Astrocyte (in vitro differentiated cells and primary cell): ENCODE measurements around the gene ZP1. TPM values are rescaled to one million over a fixed set of nuclear protein-coding genes. Genes with fewer than 3 reads are reported as not detected.

Experiments
- DNase-seq: peaks from one replicate; pipeline ENCODE4 v3.0.0-alpha.2; 2010; ENCODE audit warnings: low read depth
- FAIRE-seq: peaks from 2 replicates; lab custom pipeline; 2011; peaks lifted over from hg19 to GRCh38; lab: Jason Lieb, UNC
- H2AFZ ChIP-seq: 2 replicates; pipeline ENCODE4 v1.6.0; 2012; ENCODE audit warnings: low read depth, low read length, inconsistent platforms
- H3K27ac ChIP-seq: 2 replicates; pipeline ENCODE4 v1.5.1; 2011; ENCODE audit warnings: low read depth, low read length, inconsistent platforms
- H3K27me3 ChIP-seq: 2 replicates; pipeline ENCODE4 v1.6.0; 2011; ENCODE audit warnings: low read length, inconsistent platforms; ENCODE audit not compliant: insufficient read depth
- H3K36me3 ChIP-seq: 2 replicates; pipeline ENCODE4 v1.5.1; 2011; ENCODE audit warnings: low read length, inconsistent platforms; ENCODE audit not compliant: insufficient read depth
- H3K4me1 ChIP-seq: 2 replicates; pipeline ENCODE4 v1.5.1; 2011; ENCODE audit warnings: low read length, inconsistent platforms; ENCODE audit not compliant: insufficient read depth
- H3K4me2 ChIP-seq: 2 replicates; pipeline ENCODE4 v1.6.0; 2012; ENCODE audit warnings: low read length, inconsistent platforms
- H3K4me3 ChIP-seq: 2 replicates; pipeline ENCODE4 v1.5.1; 2011; ENCODE audit warnings: low read depth, mild to moderate bottlenecking, low read length, inconsistent platforms; ENCODE audit not compliant: insufficient read depth
- H3K79me2 ChIP-seq: 2 replicates; pipeline ENCODE4 v1.6.0; 2012; ENCODE audit warnings: mild to moderate bottlenecking, low read length, inconsistent platforms; ENCODE audit not compliant: insufficient read depth
- H3K9ac ChIP-seq: 2 replicates; pipeline ENCODE4 v1.6.0; 2012; ENCODE audit warnings: mild to moderate bottlenecking, low read length, inconsistent platforms
- H3K9me3 ChIP-seq: 2 replicates; pipeline ENCODE4 v1.5.1; 2012; ENCODE audit warnings: low read depth, mild to moderate bottlenecking, low read length, inconsistent platforms; ENCODE audit not compliant: insufficient read depth
- H4K20me1 ChIP-seq: 2 replicates; pipeline ENCODE4 v1.6.0; 2012; ENCODE audit warnings: low read length, inconsistent platforms; ENCODE audit not compliant: insufficient read depth
- H3K27ac Mint-ChIP-seq: one replicate; pipeline ENCODE4 v1.8.0; 2021; ENCODE audit warnings: mild to moderate bottlenecking, mixed read lengths; ENCODE audit not compliant: unreplicated experiment
- H3K27me3 Mint-ChIP-seq: one replicate; pipeline ENCODE4 v1.8.0; 2021; ENCODE audit warnings: low read depth, mixed read lengths; ENCODE audit not compliant: unreplicated experiment
- H3K36me3 Mint-ChIP-seq: one replicate; pipeline ENCODE4 v1.8.0; 2021; ENCODE audit warnings: low read depth, mixed read lengths; ENCODE audit not compliant: unreplicated experiment
- H3K4me1 Mint-ChIP-seq: one replicate; pipeline ENCODE4 v1.8.0; 2021; ENCODE audit warnings: low read depth, mixed read lengths; ENCODE audit not compliant: unreplicated experiment
- H3K4me3 Mint-ChIP-seq: one replicate; pipeline ENCODE4 v1.8.0; 2021; ENCODE audit warnings: mild to moderate bottlenecking, moderate library complexity, mixed read lengths; ENCODE audit not compliant: unreplicated experiment
- H3K9me3 Mint-ChIP-seq: one replicate; pipeline ENCODE4 v1.8.0; 2021; ENCODE audit warnings: mild to moderate bottlenecking, mixed read lengths; ENCODE audit not compliant: unreplicated experiment
- CTCF ChIP-seq: IDR thresholded peaks from 2 replicates; pipeline ENCODE4 v1.5.1; 2011; ENCODE audit warnings: low read depth, mild to moderate bottlenecking, inconsistent platforms, low read length, moderate library complexity; ENCODE audit not compliant: insufficient read depth
- EZH2 ChIP-seq: IDR thresholded peaks from 2 replicates; pipeline ENCODE4 v1.6.1; 2012; ENCODE audit warnings: mild to moderate bottlenecking, low read length, inconsistent platforms; ENCODE audit not compliant: insufficient read depth
- total RNA-seq: library from RNA; stranded (reverse); gene quantifications from 2 replicates; pipeline ENCODE4 v1.2.1, GENCODE V29; 2021

The ZP1 gene
- total RNA-seq, 1 donor from 2014 or later: not detected

- Mint-ChIP-seq H3K27me3 (peaks cover 2% of the 10 kb centered on the region), H3K4me3 (no peak overlapping the region)
Measured at GRCh38 chr11:60847896-60848295, 19.4 kb upstream of the ZP1 start.

GRCh38 chr11:60848714-60849151 lies 18.6 kb upstream of the ZP1 start:
- no peaks in the 10 kb centered on the region for H3K9me3 Mint-ChIP-seq
- no peak overlapping the region for H3K4me3 Mint-ChIP-seq
- peaks cover 11% of the 10 kb centered on the region for H3K4me1 ChIP-seq

More at GRCh38 chr11:60847896-60848295, 19.4 kb upstream of the ZP1 start:
- TF ChIP-seq CTCF: no peak
- TF ChIP-seq EZH2: no peak
- peaks cover 19% of the 10 kb centered on the region for H3K4me1 ChIP-seq
- no peak overlapping the region for H3K9ac ChIP-seq
- no peak overlapping the region for H3K27ac Mint-ChIP-seq
- H3K36me3 Mint-ChIP-seq: peaks cover 26% of the 10 kb centered on the region
- H3K27me3 ChIP-seq: no peaks in the 10 kb centered on the region
- H2AFZ ChIP-seq: no peak overlapping the region
- H3K4me1 Mint-ChIP-seq: peaks cover 22% of the 10 kb centered on the region
- no peak for FAIRE-seq
- H4K20me1 ChIP-seq: peaks cover 39% of the 10 kb centered on the region
- DNase-seq: no peak
- H3K9me3 Mint-ChIP-seq: no peaks in the 10 kb centered on the region
- no peak overlapping the region for H3K4me2 ChIP-seq
- no peak overlapping the region for H3K27ac ChIP-seq
- peaks cover 37% of the 10 kb centered on the region for H3K79me2 ChIP-seq
- no peaks in the 10 kb centered on the region for H3K9me3 ChIP-seq
- H3K36me3 ChIP-seq: peaks cover 8% of the 10 kb centered on the region
- no peak overlapping the region for H3K4me3 ChIP-seq

More at GRCh38 chr11:60848714-60849151, 18.6 kb upstream of the ZP1 start:
- H3K27me3 Mint-ChIP-seq: peaks cover 2% of the 10 kb centered on the region
- H4K20me1 ChIP-seq: peaks cover 33% of the 10 kb centered on the region
- TF ChIP-seq CTCF: no peak
- TF ChIP-seq EZH2: no peak
- H3K36me3 ChIP-seq: peaks cover 8% of the 10 kb centered on the region
- no peaks in the 10 kb centered on the region for H3K9me3 ChIP-seq
- no peak overlapping the region for H3K9ac ChIP-seq
- FAIRE-seq: no peak
- no peak overlapping the region for H3K27ac ChIP-seq
- no peak overlapping the region for H3K4me2 ChIP-seq
- no peak overlapping the region for H3K27ac Mint-ChIP-seq
- peaks cover 29% of the 10 kb centered on the region for H3K79me2 ChIP-seq
- H3K4me1 Mint-ChIP-seq: peaks cover 16% of the 10 kb centered on the region
- H3K27me3 ChIP-seq: no peaks in the 10 kb centered on the region
- no peak overlapping the region for H2AFZ ChIP-seq
- DNase-seq: no peak
- peaks cover 26% of the 10 kb centered on the region for H3K36me3 Mint-ChIP-seq
- no peak overlapping the region for H3K4me3 ChIP-seq
